H9 (cell line): ENCODE data around the gene CD2. TPM values are rescaled to one million over a fixed set of nuclear protein-coding genes. Genes with fewer than 3 reads are reported as not detected.

ENCODE experiments used
- DNase-seq: peaks from one replicate; pipeline ENCODE4 v3.0.0-alpha.2; 2017
- H2AFZ ChIP-seq: one replicate; pipeline ENCODE4 v1.6.1; 2013; ENCODE audit warnings: mild to moderate bottlenecking, low read length, control low read depth, moderate library complexity
- H2AK5ac ChIP-seq: 2 replicates; pipeline ENCODE4 v1.6.1; 2013; ENCODE audit warnings: low read length, control low read depth, mixed read lengths; ENCODE audit not compliant: insufficient read length
- H2BK120ac ChIP-seq: one replicate; pipeline ENCODE4 v1.6.1; 2013; ENCODE audit warnings: low read depth, mild to moderate bottlenecking, low read length, control low read depth, inconsistent platforms; ENCODE audit not compliant: poor library complexity, severe bottlenecking
- H2BK12ac ChIP-seq: 2 replicates; pipeline ENCODE4 v1.6.1; 2013; ENCODE audit warnings: low read length, control low read depth, mixed read lengths, low read depth; ENCODE audit not compliant: insufficient read length
- H2BK15ac ChIP-seq: 2 replicates; pipeline ENCODE4 v1.6.1; 2013; ENCODE audit warnings: low read depth, low read length, control low read depth
- H2BK20ac ChIP-seq: one replicate; pipeline ENCODE4 v1.6.1; 2013; ENCODE audit warnings: low read depth, mild to moderate bottlenecking, low read length, control low read depth, inconsistent platforms; ENCODE audit not compliant: poor library complexity, severe bottlenecking
- H2BK5ac ChIP-seq: 2 replicates; pipeline ENCODE4 v1.6.1; 2013; ENCODE audit warnings: low read length, control low read depth, mixed read lengths; ENCODE audit not compliant: insufficient read length
- H3K14ac ChIP-seq: 2 replicates; pipeline ENCODE4 v1.6.1; 2013; ENCODE audit warnings: low read length, control low read depth; ENCODE audit not compliant: insufficient read depth
- H3K18ac ChIP-seq: 2 replicates; pipeline ENCODE4 v1.6.1; 2013; ENCODE audit warnings: low read depth, mild to moderate bottlenecking, mixed read lengths, low read length, control low read depth; ENCODE audit not compliant: insufficient read length
- H3K23ac ChIP-seq: 2 replicates; pipeline ENCODE4 v1.6.1; 2013; ENCODE audit warnings: low read length, control low read depth, mixed read lengths, low read depth; ENCODE audit not compliant: insufficient read length
- H3K23me2 ChIP-seq: 2 replicates; pipeline ENCODE4 v1.6.1; 2013; ENCODE audit warnings: low read depth, mild to moderate bottlenecking, mixed read lengths, low read length, control low read depth; ENCODE audit not compliant: insufficient read length, poor library complexity, severe bottlenecking
- H3K27ac ChIP-seq: 2 replicates; pipeline ENCODE4 v1.5.1; 2013; ENCODE audit warnings: low read length, control low read depth, mixed read lengths, low read depth; ENCODE audit not compliant: insufficient read length
- H3K27me3 ChIP-seq: 2 replicates; pipeline ENCODE4 v1.6.1; 2013; ENCODE audit warnings: low read length, control low read depth, inconsistent platforms; ENCODE audit not compliant: insufficient read depth
- H3K4ac ChIP-seq: 2 replicates; pipeline ENCODE4 v1.6.1; 2013; ENCODE audit warnings: low read depth, mild to moderate bottlenecking, control low read depth, inconsistent platforms, low read length, moderate library complexity
- H3K4me1 ChIP-seq: 2 replicates; pipeline ENCODE4 v1.6.1; 2013; ENCODE audit warnings: low read length, control low read depth, inconsistent platforms; ENCODE audit not compliant: insufficient read depth
- H3K4me2 ChIP-seq: 2 replicates; pipeline ENCODE4 v1.6.1; 2013; ENCODE audit warnings: low read length, control low read depth, mixed read lengths; ENCODE audit not compliant: insufficient read length, insufficient read depth
- H3K56ac ChIP-seq: 2 replicates; pipeline ENCODE4 v1.6.1; 2013; ENCODE audit warnings: low read depth, mild to moderate bottlenecking, mixed read lengths, low read length, control low read depth; ENCODE audit not compliant: insufficient read length
- H3K79me1 ChIP-seq: 2 replicates; pipeline ENCODE4 v1.6.1; 2013; ENCODE audit warnings: low read depth, mild to moderate bottlenecking, moderate library complexity, low read length, control low read depth, inconsistent platforms; ENCODE audit not compliant: insufficient read depth, poor library complexity, severe bottlenecking
- H3K79me2 ChIP-seq: 2 replicates; pipeline ENCODE4 v1.6.1; 2013; ENCODE audit warnings: low read length, control low read depth, inconsistent platforms; ENCODE audit not compliant: insufficient read depth
- H3K9ac ChIP-seq: 2 replicates; pipeline ENCODE4 v1.6.1; 2013; ENCODE audit warnings: low read length, control low read depth, mixed read lengths; ENCODE audit not compliant: insufficient read length; ENCODE audit errors: extremely low read depth
- H3K9me3 ChIP-seq: one replicate; pipeline ENCODE4 v1.6.1; 2013; ENCODE audit warnings: low read depth, low read length, inconsistent platforms; ENCODE audit not compliant: control insufficient read depth
- H3T11ph ChIP-seq: one replicate; pipeline ENCODE4 v1.6.1; 2013; ENCODE audit warnings: mild to moderate bottlenecking, low read length, control low read depth, inconsistent platforms
- H4K20me1 ChIP-seq: one replicate; pipeline ENCODE4 v1.6.1; 2013; ENCODE audit not compliant: control insufficient read depth, insufficient read length, insufficient read depth
- H4K5ac ChIP-seq: 2 replicates; pipeline ENCODE4 v1.6.1; 2013; ENCODE audit warnings: low read depth, mild to moderate bottlenecking, mixed read lengths, low read length, control low read depth; ENCODE audit not compliant: insufficient read length
- H4K8ac ChIP-seq: replicated peaks from 2 replicates; pipeline ENCODE4 v1.6.1; 2013; ENCODE audit warnings: low read length, control low read depth, mixed read lengths, low read depth; ENCODE audit not compliant: insufficient read length
- H4K91ac ChIP-seq: 2 replicates; pipeline ENCODE4 v1.6.1; 2013; ENCODE audit warnings: low read depth, mild to moderate bottlenecking, moderate library complexity, mixed read lengths, low read length, control low read depth; ENCODE audit not compliant: insufficient read length
- H3K27ac Mint-ChIP-seq, 3 experiments: 2 replicates in 2 of 3; 3 replicates in 1 of 3; pipeline ENCODE4 v1.8.0; 2020 to 2021; ENCODE audit warnings: mixed read lengths in 3 of 3, mild to moderate bottlenecking in 1 of 3, moderate library complexity in 1 of 3
- H3K27me3 Mint-ChIP-seq: 2 replicates; pipeline ENCODE4 v1.8.0; 2021; ENCODE audit warnings: low read depth, mild to moderate bottlenecking, moderate library complexity, mixed read lengths
- H3K36me3 Mint-ChIP-seq, 3 experiments: 2 replicates in 2 of 3; 3 replicates in 1 of 3; pipeline ENCODE4 v1.8.0; 2020 to 2021; ENCODE audit warnings: low read depth in 3 of 3, mixed read lengths in 3 of 3; ENCODE audit not compliant: insufficient read depth in 1 of 3
- H3K4me1 Mint-ChIP-seq, 2 experiments: 2 replicates each; pipeline ENCODE4 v1.8.0; 2020; ENCODE audit warnings: mixed read lengths in 2 of 2
- H3K4me3 Mint-ChIP-seq, 2 experiments: 2 replicates in 1 of 2; 3 replicates in 1 of 2; pipeline ENCODE4 v1.8.0; 2020 to 2021; ENCODE audit warnings: mild to moderate bottlenecking in 2 of 2, mixed read lengths in 2 of 2, moderate library complexity in 1 of 2
- H3K9me3 Mint-ChIP-seq, 2 experiments: 2 replicates in 1 of 2; 3 replicates in 1 of 2; pipeline ENCODE4 v1.8.0; 2020; ENCODE audit warnings: mild to moderate bottlenecking in 2 of 2, mixed read lengths in 2 of 2, moderate library complexity in 1 of 2
- WGBS: extraction: QIAGEN DNeasy Blood & Tissue Kit; methylation state at CpG from one replicate; pipeline ENCODE4 v1.1.7; 2013; ENCODE audit warnings: missing lambda C conversion rate, low lambda C conversion rate, mixed read lengths; ENCODE audit not compliant: insufficient read length; ENCODE audit errors: extremely low coverage; 5-methylcytosine and 5-hydroxymethylcytosine counted together
- total RNA-seq: library from RNA; stranded (reverse); gene quantifications from 2 replicates; pipeline ENCODE4 v1.2.1, GENCODE V29; 2021
- TF ChIP-seq, protein P1 (sequence below): fragments of 200-600 bp; sonication (generic); conservative IDR thresholded peaks from 3 replicates; pipeline ENCODE4 v1.8.0; 2021; ENCODE audit warnings: antibody characterized with exemption, mild to moderate bottlenecking

Gene CD2
- total RNA-seq, 1 experiment from 2014 or later: not detected

DNA sequence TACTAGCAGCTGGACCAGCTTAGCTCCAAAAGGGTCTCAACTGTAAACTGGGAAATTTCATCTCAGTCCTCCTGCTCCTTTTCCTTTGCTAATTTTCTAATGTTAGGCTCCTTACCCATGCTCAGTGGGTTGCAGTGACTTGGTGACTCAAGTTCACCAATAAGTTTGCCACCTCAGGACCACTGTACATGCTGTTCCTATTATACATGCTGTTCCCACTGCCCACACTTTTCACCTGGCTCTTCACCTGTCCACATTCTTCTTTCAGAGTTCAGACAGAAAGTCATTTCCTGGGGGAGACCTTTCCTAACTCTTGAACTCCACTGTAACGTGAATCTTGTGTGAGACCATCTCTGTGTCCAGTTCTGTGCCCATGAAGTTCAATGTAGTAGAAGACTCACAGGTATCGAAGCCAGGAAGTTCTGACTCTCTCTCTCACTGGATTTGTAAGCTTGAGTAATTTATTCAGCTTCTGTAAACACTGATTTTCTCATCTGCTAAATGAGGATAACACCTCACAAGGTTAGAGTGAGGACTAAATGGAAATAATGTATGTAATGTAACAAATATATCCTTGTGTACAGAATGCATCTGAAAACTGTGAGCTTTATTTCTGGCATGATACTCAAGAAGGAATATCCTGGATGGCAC, 17.9 kb downstream of the CD2 start:
- Histone ChIP-seq H2BK120ac (no peak overlapping the region), H2BK12ac (no peak overlapping the region), H3K27me3 (no peaks in the 10 kb centered on the region), H2BK5ac (no peak overlapping the region), H3K14ac (no peak overlapping the region), H3K4me1 (no peaks in the 10 kb centered on the region), H2BK20ac (no peak overlapping the region), H3K23me2 (no peaks in the 10 kb centered on the region), H3K56ac (no peak overlapping the region), H4K5ac (no peak overlapping the region), H2AK5ac (no peak overlapping the region), H3K79me2 (no peaks in the 10 kb centered on the region), H2BK15ac (no peak overlapping the region), H3T11ph (no peak overlapping the region), H2AFZ (no peak overlapping the region), H3K4ac (no peak overlapping the region), H4K8ac (no peak overlapping the region), H4K91ac (no peak overlapping the region), H3K23ac (no peak overlapping the region), H3K9me3 (no peaks in the 10 kb centered on the region), H4K20me1 (no peaks in the 10 kb centered on the region), H3K9ac (no peak overlapping the region), H3K18ac (no peak overlapping the region), H3K27ac (no peak overlapping the region), H3K4me2 (no peak overlapping the region), H3K79me1 (no peaks in the 10 kb centered on the region)
- Mint-ChIP-seq H3K27ac (no peak overlapping the region), H3K27me3 (no peaks in the 10 kb centered on the region; the same call in 1 of the 2 replicates), H3K4me1 (peaks cover 6% of the 10 kb centered on the region in 2 experiments; a peak in 3 of 4 replicates), H3K36me3 (no peaks in the 10 kb centered on the region; a peak in 2 of 7 replicates), H3K9me3 (peaks cover 6 to 11% of the 10 kb centered on the region in 2 experiments), H3K4me3 (no peak overlapping the region)
- no CpG with 5 or more reads among the region's 2 CpGs for WGBS
- DNase-seq: no peak
- TF ChIP-seq, protein P1, sequence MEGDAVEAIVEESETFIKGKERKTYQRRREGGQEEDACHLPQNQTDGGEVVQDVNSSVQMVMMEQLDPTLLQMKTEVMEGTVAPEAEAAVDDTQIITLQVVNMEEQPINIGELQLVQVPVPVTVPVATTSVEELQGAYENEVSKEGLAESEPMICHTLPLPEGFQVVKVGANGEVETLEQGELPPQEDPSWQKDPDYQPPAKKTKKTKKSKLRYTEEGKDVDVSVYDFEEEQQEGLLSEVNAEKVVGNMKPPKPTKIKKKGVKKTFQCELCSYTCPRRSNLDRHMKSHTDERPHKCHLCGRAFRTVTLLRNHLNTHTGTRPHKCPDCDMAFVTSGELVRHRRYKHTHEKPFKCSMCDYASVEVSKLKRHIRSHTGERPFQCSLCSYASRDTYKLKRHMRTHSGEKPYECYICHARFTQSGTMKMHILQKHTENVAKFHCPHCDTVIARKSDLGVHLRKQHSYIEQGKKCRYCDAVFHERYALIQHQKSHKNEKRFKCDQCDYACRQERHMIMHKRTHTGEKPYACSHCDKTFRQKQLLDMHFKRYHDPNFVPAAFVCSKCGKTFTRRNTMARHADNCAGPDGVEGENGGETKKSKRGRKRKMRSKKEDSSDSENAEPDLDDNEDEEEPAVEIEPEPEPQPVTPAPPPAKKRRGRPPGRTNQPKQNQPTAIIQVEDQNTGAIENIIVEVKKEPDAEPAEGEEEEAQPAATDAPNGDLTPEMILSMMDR: no peak
